NOMO-1 treated with DMSO at 0.1 percent for 48 hours (cell line): ENCODE measurements around the gene NPAT.
A peak's percentile ranks its signal among the peaks of the same experiment; 100 is the strongest.
"Not testable (repeated sequence)": the region's sequence is repeated elsewhere in the genome, so short reads cannot be mapped to it uniquely, and the experiment has no call there.

Experiments
- DNase-seq: peaks from one replicate; lab custom pipeline; 2025; ENCODE audit not compliant: unreplicated experiment; lab: John Stamatoyannopoulos, UW

NPAT gene

GRCh38 chr11:108220721-108221336, 1.6 kb downstream of the NPAT start:
- DNase-seq, result no peak

- DNase-seq, result no peak
These were observed 3.3 kb downstream of the NPAT start for GRCh38 chr11:108218912-108219783.

- DNase-seq, result no peak
These were observed 4.0 kb downstream of the NPAT start for GRCh38 chr11:108218455-108218854.

- DNase-seq, result no peak
These were observed 5.5 kb downstream of the NPAT start for GRCh38 chr11:108216988-108217387.

- no peak for DNase-seq
These were observed 8.7 kb downstream of the NPAT start for GRCh38 chr11:108213784-108214183.

- no peak for DNase-seq
These were observed 12.0 kb downstream of the NPAT start for GRCh38 chr11:108210441-108210840.

- DNase-seq, result no peak
These were observed 14.8 kb downstream of the NPAT start for GRCh38 chr11:108207683-108208060.

- no peak for DNase-seq
These were observed 15.3 kb downstream of the NPAT start for GRCh38 chr11:108206969-108207682.

GRCh38 chr11:108206171-108206570, 16.3 kb downstream of the NPAT start:
- no peak for DNase-seq

- no peak for DNase-seq
These were observed 17.4 kb downstream of the NPAT start for GRCh38 chr11:108204929-108205499.

GRCh38 chr11:108204376-108204775, 18.1 kb downstream of the NPAT start:
- DNase-seq, result no peak

- DNase-seq, result peak; percentile 2
These were observed 19.4 kb downstream of the NPAT start for GRCh38 chr11:108203075-108203474.

GRCh38 chr11:108199446-108200321, 22.8 kb downstream of the NPAT start:
- peak; percentile 81 for DNase-seq

GRCh38 chr11:108198833-108199232, 23.6 kb downstream of the NPAT start:
- no peak for DNase-seq

GRCh38 chr11:108197351-108197750, 25.1 kb downstream of the NPAT start:
- DNase-seq, result no peak

- DNase-seq, result no peak
These were observed 25.5 kb downstream of the NPAT start for GRCh38 chr11:108196901-108197300.

GRCh38 chr11:108193725-108194124, 28.7 kb downstream of the NPAT start:
- DNase-seq, result no peak

GRCh38 chr11:108177570-108177969, 44.9 kb downstream of the NPAT start:
- DNase-seq, result no peak

- no peak for DNase-seq
These were observed 52.3 kb downstream of the NPAT start for GRCh38 chr11:108170184-108170583.

- no peak for DNase-seq
These were observed 54.8 kb downstream of the NPAT start for GRCh38 chr11:108167624-108168023.

GRCh38 chr11:108162878-108163277, 59.6 kb downstream of the NPAT start:
- DNase-seq, result not testable (repeated sequence)
